Activated CD4-positive, alpha-beta T cell treated with anti-CD3 and anti-CD28 coated beads, Interleukin-2, Interleukin-4, amounts not matched to agents 100 ng/mL and 50 ng/mL, durations not matched to agents 16 hours and 8 hours (primary cell): ENCODE measurements around the gene CLPSL1.

Experiments used
- DNase-seq: peaks from one replicate; pipeline ENCODE4 v3.0.0-alpha.2; 2020; ENCODE audit warnings: low spot score

Gene CLPSL1

DNA sequence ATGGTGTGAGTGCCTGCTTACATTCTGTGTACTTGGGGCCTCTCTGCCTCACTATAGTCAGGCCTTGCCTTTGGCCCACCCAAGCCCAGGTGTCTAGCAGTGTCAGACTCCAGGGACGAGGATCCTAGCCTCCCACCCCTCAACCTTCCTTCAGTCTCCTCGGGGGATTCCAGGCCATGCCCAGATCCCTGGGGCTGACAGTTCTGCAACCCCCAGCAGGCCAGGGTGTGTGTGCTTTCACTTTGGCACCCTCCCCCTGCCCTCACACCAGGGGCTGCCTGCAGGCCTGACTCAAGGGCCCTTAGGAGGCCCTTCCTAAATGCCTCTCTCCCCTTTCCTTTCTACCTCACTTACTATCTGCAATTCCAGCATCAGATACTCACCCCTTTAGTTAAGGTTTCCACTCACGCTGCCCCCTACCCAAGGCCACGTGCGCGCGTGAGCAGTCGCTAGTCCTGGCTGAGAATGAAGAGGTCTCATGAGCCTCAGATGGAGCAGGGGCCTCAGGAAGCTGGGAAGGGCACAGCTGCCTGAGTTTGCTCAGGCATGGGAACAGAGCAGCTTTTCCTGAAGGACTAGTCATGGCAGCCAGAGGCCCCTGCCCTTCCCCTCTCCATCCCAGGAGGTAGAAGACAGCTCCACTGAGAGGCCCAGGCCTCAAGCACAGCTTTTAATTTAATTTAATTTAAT lies 17.2 kb downstream of the CLPSL1 start:
- DNase-seq = no peak

DNA sequence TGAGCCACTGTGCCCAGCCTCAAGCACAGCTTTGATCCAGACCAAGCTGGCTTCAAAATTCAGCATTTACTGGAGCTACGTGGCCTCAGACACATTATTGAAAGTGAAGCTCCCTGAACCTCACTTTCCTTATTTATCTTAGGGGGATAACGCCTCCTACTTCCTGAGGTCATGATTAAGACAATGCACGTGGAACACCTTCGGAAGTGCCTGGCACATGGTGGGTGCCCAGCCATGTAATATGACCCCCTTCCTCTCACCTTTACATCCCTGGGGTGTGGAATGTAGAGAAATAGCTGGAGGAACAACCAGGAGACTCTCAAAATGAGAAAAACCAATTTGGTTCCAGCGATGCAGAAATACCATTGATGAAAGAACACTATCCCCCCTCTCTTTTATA lies 17.9 kb downstream of the CLPSL1 start:
- DNase-seq = no peak

DNA sequence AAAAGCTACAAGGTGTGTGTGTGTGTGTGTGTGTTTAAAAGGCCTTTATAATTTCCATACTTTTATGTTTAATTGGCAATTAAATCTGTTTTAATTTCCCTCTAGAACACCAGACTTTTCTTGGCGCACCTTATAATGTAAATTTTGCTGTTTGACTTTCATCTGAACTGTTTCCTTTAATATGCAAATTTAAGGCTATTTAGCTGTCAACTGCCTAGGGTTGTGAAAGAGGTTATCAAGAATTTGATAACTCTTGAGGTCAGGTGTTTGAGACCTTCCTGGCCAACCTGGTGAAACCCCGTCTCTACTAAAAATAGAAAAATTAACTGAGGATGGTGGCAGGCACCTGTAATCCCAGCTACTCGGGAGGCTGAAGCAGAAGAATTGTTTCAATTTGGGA lies 20.3 kb downstream of the CLPSL1 start:
- no peak for DNase-seq

DNA sequence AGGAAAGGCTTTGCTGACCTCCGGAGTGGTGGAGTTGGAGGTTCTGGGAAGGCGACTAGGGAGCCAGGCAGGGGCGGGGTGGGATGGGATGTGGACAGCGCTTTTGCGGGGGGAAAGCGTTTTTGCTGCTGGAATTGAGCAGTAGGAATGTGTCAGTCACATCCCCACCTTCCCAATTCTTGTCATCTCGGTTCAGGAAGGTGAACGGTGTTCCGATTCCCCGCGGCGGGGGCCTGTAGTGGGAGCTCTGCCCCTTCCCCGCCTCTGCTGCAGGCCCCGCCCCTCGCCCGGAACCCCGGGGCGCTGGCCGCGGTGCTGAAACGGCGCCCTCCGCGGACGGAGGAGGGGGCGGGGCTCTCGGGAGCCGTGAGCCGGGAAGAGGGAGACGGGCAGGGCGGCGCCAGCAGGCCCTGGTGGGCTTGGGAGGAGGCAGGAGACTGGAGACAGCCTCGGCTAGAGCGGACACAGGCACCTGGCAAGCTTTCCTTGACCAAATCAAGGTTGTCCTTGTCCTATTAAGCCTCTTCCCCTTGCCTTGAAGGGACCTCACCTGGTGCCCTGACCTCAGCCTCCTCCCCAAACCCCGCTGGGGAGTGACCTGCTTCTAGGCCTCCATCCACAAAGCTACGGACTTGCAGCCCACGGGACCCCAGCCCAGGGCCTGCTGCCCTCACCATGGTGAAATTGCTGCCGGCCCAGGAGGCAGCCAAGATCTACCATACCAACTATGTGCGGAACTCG lies 24.3 kb downstream of the CLPSL1 start, which contains the start of gene LHFPL5:
TSS of gene LHFPL5 (plus strand) at position 357 of the 741 bp plus-strand sequence. CDS start at position 676, 319 bp downstream.
- DNase-seq = peak; percentile 30

DNA sequence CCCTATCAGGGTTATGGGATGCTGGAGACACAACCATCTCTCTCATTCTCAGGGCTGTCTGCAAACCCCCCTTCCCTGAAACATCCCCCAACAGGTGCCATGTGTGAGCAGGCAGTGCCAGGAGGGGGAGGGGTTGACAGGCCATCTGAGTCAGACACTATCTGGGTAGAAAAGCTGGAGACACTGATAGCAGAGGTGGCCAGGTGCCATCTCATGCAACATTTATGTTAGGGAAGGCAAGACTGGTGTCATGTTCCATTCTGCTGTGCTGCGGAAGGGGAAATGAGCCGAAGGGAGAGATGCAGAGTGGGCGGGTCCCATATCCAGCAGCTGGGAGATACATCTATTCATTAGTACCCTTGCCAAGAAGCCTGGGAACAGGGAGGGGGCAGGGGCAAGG lies 27.9 kb downstream of the CLPSL1 start:
- no peak for DNase-seq

DNA sequence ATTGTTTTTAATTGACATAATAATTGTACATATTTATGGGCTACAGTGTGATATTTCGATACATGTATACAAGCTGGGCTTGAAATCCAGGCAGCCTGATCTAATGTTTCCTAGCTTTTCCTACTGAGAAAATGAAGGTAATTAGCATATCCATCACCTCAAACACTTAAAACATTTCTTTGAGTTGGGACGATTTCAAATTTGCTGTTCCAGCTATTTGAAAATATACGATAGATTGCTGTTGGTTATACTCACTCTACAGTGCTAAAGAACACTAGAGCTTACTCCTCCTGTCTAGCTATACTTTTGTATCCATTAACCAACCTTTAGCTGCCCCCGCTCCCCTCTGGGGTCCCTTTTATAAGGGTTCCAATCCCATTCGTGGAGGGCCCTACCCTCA lies 29.0 kb downstream of the CLPSL1 start:
- no peak for DNase-seq

DNA sequence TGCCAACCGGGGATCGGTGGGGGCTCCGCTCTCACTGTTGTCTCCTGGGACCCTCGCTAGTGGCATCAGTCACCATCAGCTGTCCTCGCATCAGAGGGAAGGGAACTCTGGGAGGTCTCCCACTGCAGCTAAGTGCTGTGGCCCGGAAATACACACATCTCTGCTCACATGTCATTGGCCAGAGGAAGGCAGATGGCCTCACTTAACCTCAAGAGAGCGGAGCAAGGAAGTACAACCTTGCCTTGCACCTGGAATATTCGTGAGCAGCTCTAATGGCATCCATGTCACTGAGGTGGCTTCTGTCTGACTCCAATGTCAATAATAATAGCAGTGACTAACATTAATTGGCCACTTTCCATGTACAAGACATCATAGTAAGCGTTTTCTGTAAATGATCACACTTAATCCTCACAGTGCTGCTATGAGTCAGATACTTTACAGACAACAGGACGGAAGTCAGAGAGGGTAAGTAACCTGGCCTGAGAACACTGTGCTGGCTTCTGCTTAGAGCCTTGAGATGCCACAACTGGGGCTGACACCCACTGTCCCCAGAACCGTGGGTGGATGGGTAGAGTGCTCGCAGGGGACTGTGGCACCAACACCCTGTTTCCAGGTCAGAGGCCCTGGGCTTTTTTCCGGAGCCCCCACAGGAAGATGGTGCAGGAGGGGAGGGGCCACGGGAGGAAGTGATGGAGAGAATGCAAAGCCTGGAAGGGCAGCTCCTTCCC lies 30.3 kb downstream of the CLPSL1 start:
- DNase-seq = peak; percentile 4

DNA sequence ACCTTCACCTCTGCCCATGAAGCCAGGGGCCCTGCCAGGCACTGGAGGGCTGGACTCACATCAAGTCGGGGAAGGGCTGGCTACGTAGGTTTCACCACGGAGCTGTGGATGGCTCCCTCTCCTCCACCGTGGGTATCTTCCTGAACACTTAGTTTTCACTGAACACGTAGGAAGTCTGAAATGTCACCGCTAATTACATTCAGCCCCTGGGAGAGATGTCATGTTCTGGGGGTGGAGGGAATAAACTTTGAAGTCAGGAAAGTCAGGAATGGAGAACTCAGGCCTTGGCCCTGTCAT lies 30.8 kb downstream of the CLPSL1 start:
- DNase-seq = no peak

DNA sequence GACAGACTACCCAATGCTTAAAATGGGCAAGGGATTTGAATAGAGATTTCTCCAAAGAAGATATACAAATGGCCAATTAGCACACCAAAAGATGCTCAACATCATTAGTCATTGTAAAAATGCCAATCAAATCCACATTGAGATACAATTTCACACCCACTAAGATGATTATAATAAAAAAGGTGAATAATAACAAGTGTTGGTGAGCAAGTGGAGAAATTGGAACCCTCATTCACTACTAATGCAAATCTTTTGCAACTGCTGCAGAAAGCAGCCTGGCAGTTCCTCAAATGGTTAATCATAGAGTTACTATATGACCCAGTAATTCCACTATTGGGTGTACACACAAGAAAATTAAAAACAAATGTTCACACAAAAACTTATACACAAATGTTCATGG lies 36.7 kb downstream of the CLPSL1 start:
- DNase-seq = no peak

DNA sequence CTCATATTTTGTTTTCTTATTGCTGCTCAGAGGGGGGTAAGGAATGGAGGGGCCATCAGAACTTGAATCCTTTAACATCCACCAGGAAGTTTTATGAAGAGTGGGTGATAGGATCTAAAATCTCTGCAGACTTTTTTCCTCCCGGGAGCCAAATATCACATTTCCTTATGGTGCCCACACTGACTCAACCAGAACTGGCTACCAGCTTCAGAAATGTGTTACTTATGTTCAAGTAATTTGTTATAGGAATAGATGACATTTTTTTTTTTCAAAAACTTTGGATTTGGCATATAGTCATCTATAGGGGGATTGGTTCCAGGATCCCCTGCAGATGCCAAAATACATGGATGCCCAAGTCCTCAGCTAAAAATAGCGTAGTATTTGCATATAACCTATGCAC lies 42.8 kb downstream of the CLPSL1 start:
- DNase-seq = no peak

DNA sequence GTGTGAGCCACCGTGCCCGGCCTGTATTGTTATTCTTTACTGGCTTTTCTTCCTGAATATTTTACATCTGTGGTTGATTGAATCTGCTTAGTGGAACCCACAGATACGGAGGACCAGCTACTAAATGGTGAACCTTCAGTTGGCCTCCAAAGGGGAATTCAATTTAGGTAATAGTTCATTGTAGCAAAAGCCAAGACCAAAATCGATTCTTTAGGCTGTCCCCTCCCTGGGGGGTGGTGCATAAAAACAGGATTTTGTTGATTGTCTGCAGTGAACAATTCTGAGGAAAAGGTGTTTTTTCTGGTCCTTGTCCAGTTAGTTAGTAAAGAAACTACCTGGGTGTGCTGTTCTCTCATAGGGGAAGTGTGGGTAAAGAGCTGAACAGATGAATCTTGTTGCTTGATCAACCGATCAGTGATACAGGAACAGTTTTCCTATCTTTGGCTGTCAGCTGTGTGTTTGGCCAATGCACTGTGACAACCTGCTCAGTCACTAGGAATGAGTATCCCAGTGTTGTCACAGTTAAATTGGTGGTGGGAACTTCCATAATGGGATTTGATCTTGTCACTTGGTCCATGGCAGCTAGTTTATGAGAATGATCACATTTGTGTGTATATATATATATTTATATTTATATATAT lies 43.9 kb downstream of the CLPSL1 start:
- DNase-seq = no peak

DNA sequence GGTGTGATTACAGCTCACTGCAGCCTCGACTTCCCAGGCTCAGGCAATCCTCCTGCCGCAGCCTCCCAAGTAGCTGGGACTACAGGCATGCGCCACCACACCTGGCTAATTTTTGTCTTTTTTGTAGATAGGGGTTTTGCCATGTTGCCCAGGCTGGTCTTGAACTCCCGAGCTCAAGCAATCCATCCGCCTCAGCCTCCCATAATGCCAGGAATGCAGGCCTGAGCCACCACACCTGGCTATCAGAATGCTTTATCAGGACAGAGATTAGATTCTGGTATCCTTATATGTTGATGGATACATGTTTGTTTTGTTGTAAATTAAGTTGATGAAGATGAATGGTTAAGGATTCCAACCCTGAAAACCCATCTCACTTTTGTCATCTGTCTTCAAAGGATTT lies 48.5 kb downstream of the CLPSL1 start:
- no peak for DNase-seq

DNA sequence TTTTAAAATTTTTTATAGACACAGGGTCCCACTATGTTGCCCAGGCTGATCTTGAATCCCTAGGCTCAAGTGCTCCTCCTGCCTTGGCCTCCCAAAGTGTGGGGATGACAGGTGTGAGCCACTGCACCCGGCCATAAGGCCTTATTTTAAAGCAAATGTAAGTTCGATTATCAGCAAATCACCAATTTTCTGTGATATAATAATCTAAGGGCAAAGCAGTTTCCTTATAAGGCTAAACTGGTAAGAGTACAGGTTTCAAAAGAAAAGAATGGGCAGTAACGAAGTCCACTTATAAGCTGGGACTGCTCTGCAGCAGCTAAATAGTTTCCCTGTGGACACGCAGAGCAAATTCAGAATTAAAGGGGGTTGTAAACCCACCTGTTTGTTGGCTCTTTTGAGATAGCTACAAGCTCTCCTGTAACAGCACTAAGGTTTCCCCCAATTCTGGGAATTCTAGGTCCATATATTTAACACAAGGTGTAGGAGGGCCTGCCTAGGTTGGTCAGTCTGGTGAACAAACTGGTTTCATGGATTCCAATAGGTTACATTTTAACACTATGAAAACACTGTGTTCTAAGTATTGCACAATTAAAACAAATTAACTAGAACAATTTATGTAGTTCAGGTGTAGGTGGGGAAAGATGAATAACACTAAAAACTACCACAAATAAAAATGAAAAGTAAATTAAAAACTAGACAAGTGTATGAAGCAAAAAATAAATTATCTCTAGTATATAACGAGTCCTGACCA lies 50.6 kb downstream of the CLPSL1 start:
- no peak for DNase-seq

DNA sequence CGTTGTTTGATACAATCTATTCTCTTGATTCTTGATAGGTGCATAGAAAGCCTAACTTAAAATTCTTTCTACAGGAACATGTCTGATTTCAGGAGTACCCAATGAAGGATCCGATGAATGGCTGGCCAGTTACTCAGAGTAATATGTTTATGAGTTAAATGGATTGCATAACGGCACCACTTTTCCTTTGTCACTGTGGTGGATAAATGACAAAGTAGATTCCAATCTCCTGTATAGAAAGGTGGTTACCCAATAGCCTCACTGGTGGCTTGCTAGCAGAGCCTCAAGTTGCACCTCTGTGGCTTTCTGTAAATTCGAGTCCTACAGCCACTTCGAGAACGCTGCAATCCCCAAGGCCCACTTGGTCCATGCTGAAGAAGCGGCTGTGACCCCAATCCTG lies 52.7 kb downstream of the CLPSL1 start:
- no peak for DNase-seq
